Measurements from ENCODE around the gene LBP. TPM values are rescaled to one million over a fixed set of nuclear protein-coding genes. Genes with fewer than 3 reads are reported as not detected.

The LBP gene
- total and polyA plus RNA-seq, 2 of the 13 experiments (the other 11 are each of a cell fraction or from before 2014, with no cell fraction given) = 0.07 to 0.20 TPM

DNA sequence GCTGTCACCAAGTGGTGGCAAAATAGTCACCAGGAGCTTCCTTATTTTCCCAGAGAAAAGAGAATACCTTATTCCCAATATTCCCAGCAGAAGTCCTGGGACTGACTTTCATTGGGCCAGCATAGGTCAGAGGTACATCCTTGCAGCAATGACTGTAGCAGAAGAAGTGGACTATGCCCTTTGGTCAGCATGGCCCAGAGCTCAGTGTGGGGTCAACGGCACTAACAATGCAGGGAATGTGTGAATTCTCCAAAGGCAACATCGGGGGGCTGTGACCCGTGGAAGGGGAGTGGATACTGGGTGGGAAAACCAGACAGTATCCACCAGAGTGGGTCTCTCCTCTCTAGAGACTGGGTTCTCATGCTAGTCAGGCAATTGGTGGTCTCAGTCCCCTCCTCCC lies 15.6 kb upstream of the LBP start (continued):
- TF ChIP-seq FOXP1 (IDR thresholded peaks at IDR 0.05) = no peak
- no peak; the same call in 1 of the 2 replicates for TF ChIP-seq FOXP1 (CRISPR knock-in tag; IDR thresholded peaks at IDR 0.05)
- TF ChIP-seq ZUFSP (CRISPR knock-in tag; IDR thresholded peaks at IDR 0.05; ENCODE audit: borderline replicate concordance) = no peak
- TF ChIP-seq IRF2 (CRISPR knock-in tag; IDR thresholded peaks at IDR 0.05) = no peak
- TF ChIP-seq FOXK2 (IDR thresholded peaks at IDR 0.05) = no peak
- TF ChIP-seq ZNF136 (CRISPR knock-in tag; IDR thresholded peaks at IDR 0.05; ENCODE audit: low read depth) = no peak
- TF ChIP-seq, protein P1, sequence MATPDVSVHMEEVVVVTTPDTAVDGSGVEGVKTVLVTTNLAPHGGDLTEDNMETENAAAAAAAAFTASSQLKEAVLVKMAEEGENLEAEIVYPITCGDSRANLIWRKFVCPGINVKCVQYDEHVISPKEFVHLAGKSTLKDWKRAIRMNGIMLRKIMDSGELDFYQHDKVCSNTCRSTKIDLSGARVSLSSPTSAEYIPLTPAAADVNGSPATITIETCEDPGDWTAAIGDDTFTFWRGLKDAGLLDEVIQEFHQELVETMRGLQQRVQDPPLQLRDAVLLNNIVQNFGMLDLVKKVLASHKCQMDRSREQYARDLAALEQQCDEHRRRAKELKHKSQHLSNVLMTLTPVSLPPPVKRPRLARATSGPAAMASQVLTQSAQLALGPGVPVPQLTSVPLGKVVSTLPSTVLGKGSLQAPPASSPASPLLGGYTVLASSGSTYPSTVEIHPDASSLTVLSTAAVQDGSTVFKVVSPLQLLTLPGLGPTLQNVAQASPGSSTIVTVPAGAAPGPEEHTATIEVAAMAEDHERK (CRISPR knock-in tag; IDR thresholded peaks at IDR 0.05; ENCODE audit: low read depth) = no peak
- TF ChIP-seq CTCF (CRISPR knock-in tag; IDR thresholded peaks at IDR 0.05) = no peak
- no peak for TF ChIP-seq SRF (IDR thresholded peaks at IDR 0.05; ENCODE audit: low read depth, low read length)
- no peak for TF ChIP-seq ARID2 (CRISPR knock-in tag; IDR thresholded peaks at IDR 0.05; ENCODE audit: borderline replicate concordance)
- TF ChIP-seq, protein P2, sequence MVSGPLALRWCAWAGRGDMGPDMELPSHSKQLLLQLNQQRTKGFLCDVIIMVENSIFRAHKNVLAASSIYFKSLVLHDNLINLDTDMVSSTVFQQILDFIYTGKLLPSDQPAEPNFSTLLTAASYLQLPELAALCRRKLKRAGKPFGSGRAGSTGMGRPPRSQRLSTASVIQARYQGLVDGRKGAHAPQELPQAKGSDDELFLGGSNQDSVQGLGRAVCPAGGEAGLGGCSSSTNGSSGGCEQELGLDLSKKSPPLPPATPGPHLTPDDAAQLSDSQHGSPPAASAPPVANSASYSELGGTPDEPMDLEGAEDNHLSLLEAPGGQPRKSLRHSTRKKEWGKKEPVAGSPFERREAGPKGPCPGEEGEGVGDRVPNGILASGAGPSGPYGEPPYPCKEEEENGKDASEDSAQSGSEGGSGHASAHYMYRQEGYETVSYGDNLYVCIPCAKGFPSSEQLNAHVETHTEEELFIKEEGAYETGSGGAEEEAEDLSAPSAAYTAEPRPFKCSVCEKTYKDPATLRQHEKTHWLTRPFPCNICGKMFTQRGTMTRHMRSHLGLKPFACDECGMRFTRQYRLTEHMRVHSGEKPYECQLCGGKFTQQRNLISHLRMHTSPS (CRISPR knock-in tag; IDR thresholded peaks at IDR 0.05; ENCODE audit: low read depth) = no peak
- no peak for TF ChIP-seq HMG20B (CRISPR knock-in tag; conservative IDR thresholded peaks at IDR 0.05)
- TF ChIP-seq, protein P3, sequence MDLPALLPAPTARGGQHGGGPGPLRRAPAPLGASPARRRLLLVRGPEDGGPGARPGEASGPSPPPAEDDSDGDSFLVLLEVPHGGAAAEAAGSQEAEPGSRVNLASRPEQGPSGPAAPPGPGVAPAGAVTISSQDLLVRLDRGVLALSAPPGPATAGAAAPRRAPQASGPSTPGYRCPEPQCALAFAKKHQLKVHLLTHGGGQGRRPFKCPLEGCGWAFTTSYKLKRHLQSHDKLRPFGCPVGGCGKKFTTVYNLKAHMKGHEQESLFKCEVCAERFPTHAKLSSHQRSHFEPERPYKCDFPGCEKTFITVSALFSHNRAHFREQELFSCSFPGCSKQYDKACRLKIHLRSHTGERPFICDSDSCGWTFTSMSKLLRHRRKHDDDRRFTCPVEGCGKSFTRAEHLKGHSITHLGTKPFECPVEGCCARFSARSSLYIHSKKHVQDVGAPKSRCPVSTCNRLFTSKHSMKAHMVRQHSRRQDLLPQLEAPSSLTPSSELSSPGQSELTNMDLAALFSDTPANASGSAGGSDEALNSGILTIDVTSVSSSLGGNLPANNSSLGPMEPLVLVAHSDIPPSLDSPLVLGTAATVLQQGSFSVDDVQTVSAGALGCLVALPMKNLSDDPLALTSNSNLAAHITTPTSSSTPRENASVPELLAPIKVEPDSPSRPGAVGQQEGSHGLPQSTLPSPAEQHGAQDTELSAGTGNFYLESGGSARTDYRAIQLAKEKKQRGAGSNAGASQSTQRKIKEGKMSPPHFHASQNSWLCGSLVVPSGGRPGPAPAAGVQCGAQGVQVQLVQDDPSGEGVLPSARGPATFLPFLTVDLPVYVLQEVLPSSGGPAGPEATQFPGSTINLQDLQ (CRISPR knock-in tag; IDR thresholded peaks at IDR 0.05) = no peak
- no peak for TF ChIP-seq ZNF737 (CRISPR knock-in tag; IDR thresholded peaks at IDR 0.05; ENCODE audit: borderline replicate concordance)
- no peak for TF ChIP-seq ZNF414 (CRISPR knock-in tag; IDR thresholded peaks at IDR 0.05)
- TF ChIP-seq ZBTB7B (CRISPR knock-in tag; IDR thresholded peaks at IDR 0.05) = peak; percentile 74
